Testis (tissue), 2 donors: ENCODE data around the gene ABCA3.

Experiments used
- CTCF ChIP-seq, 3 experiments: fragments of 450-650 bp in 2 of 3; fragments of 200-600 bp in 1 of 3; sonication (generic) in 1 of 3; IDR thresholded peaks; one replicate each; pipeline ENCODE4 v1.5.1; 2016 to 2019; ENCODE audit warnings: antibody characterized with exemption in 3 of 3, mild to moderate bottlenecking in 2 of 3, moderate library complexity in 1 of 3
- POLR2A ChIP-seq: fragments of 450-650 bp; IDR thresholded peaks from one replicate; pipeline ENCODE4 v1.6.1; 2017; ENCODE audit warnings: antibody characterized with exemption, mild to moderate bottlenecking, moderate library complexity

GRCh38 chr16:2238838-2239675, 101.5 kb downstream of the ABCA3 start:
- TF ChIP-seq CTCF (IDR thresholded peaks at IDR 0.05) (no peak), POLR2A (no peak)
